K562 (cell line): Measurements from ENCODE around the gene FDX1. TPM values are rescaled to one million over a fixed set of nuclear protein-coding genes. Genes with fewer than 3 reads are reported as not detected.

Experiments used
- ATAC-seq: fragments of 200-7000 bp; cut with Tn5 transposase; 3 replicates; pipeline ENCODE4 v1.9.1; 2020; ENCODE audit warnings: moderate library complexity
- BruUV-seq: library from RNA; stranded (reverse); fragments of 400-500 nt; replicated peaks from 2 replicates; lab custom pipeline; 2021; lab: Mats Ljungman, UMichigan
- CTCF ChIA-PET: fragments of 300-600 bp; formaldehyde crosslinking; extraction: SDS; loops from one replicate; lab custom pipeline; 2021; ENCODE audit warnings: low intra/inter-chr PET ratio; lab: Yijun Ruan, JAX
- POLR2A ChIA-PET: fragments of 300-600, 350-650 bp; sonication (Branson Sonifier 250); formaldehyde crosslinking; extraction: SDS; loops from one replicate; lab custom pipeline; 2021; ENCODE audit warnings: antibody characterized with exemption, inconsistent platforms; lab: Yijun Ruan, JAX
- DNase-seq, 4 experiments: peaks; one replicate each; pipeline versions ENCODE4 v3.0.0 to v3.0.0-alpha.2; 2011 to 2018; ENCODE audit warnings: low spot score in 3 of 4, mixed read lengths in 3 of 4; ENCODE audit errors: extremely low read depth in 1 of 4
- FAIRE-seq: peaks from 2 replicates; lab custom pipeline; 2011; peaks lifted over from hg19 to GRCh38; lab: Jason Lieb, UNC
- H2AFZ ChIP-seq: 2 replicates; pipeline ENCODE4 v1.6.0; 2011; ENCODE audit warnings: low read depth, low read length, control low read depth, inconsistent platforms
- H3K27ac ChIP-seq: fragments of 200-600 bp; 3 replicates; pipeline ENCODE4 v1.8.0; 2011; ENCODE audit warnings: low read depth, mild to moderate bottlenecking, control low read depth, inconsistent platforms, low read length, moderate library complexity, mixed read lengths; ENCODE audit errors: extremely low read depth
- H3K27me3 ChIP-seq, 2 experiments: fragments of 300-600 bp in 1 of 2; 2 replicates in 1 of 2; 3 replicates in 1 of 2; pipeline versions ENCODE4 v1.6.0 to v1.8.0; 2011; ENCODE audit warnings: inconsistent platforms in 2 of 2, low read length in 2 of 2, mild to moderate bottlenecking in 1 of 2, mixed read lengths in 1 of 2, moderate library complexity in 1 of 2; ENCODE audit not compliant: control insufficient read depth in 2 of 2, insufficient read depth in 2 of 2
- H3K36me3 ChIP-seq: fragments of 300-600 bp; 3 replicates; pipeline ENCODE4 v1.8.0; 2011; ENCODE audit warnings: mild to moderate bottlenecking, low read length, inconsistent platforms; ENCODE audit not compliant: control insufficient read depth, insufficient read depth
- H3K4me1 ChIP-seq, 2 experiments: fragments of 200-600 bp in 1 of 2; replicated peaks in 1 of 2; 2 replicates in 1 of 2; 3 replicates in 1 of 2; pipeline versions ENCODE4 v1.5.1 to v1.8.0; 2011; ENCODE audit warnings: inconsistent platforms in 2 of 2, low read length in 2 of 2, mild to moderate bottlenecking in 1 of 2, mixed read lengths in 1 of 2, moderate library complexity in 1 of 2; ENCODE audit not compliant: control insufficient read depth in 2 of 2, insufficient read depth in 2 of 2
- H3K4me2 ChIP-seq: 2 replicates; pipeline ENCODE4 v1.6.1; 2011; ENCODE audit warnings: low read length, control low read depth, inconsistent platforms, mixed read lengths; ENCODE audit not compliant: insufficient read depth
- H3K4me3 ChIP-seq: fragments of 200-600 bp; sonication (generic), shearing (Covaris generic); 2 replicates; pipeline ENCODE4 v1.5.1; 2016; ENCODE audit warnings: control low read depth, inconsistent platforms
- H3K79me2 ChIP-seq: fragments of 200-600 bp; 3 replicates; pipeline ENCODE4 v1.8.0; 2011; ENCODE audit warnings: low read length, inconsistent platforms; ENCODE audit not compliant: control insufficient read depth, insufficient read depth
- H3K9ac ChIP-seq, 2 experiments: 2 replicates each; pipeline versions ENCODE4 v1.6.0 to v1.6.1; 2011; ENCODE audit warnings: low read depth in 2 of 2, low read length in 2 of 2, control low read depth in 1 of 2, inconsistent platforms in 1 of 2, mild to moderate bottlenecking in 1 of 2, mixed read lengths in 1 of 2; ENCODE audit not compliant: insufficient read depth in 1 of 2
- H3K9me1 ChIP-seq: one replicate; pipeline ENCODE4 v1.6.0; 2011; ENCODE audit warnings: inconsistent platforms, mild to moderate bottlenecking, low read length, moderate library complexity; ENCODE audit not compliant: control insufficient read depth, insufficient read depth
- H3K9me3 ChIP-seq: replicated peaks from 2 replicates; pipeline ENCODE4 v1.5.1; 2011; ENCODE audit warnings: low read depth, low read length, inconsistent platforms; ENCODE audit not compliant: control insufficient read depth, insufficient read depth
- H4K20me1 ChIP-seq: replicated peaks from 2 replicates; pipeline ENCODE4 v1.6.1; 2011; ENCODE audit warnings: low read length, inconsistent platforms, mixed read lengths; ENCODE audit not compliant: control insufficient read depth, insufficient read depth
- CBFA2T3 ChIP-seq: fragments of 450-650 bp; IDR thresholded peaks from 2 replicates; pipeline ENCODE4 v1.6.1; 2017
- CHCHD3 ChIP-seq: fragments of 250-450 bp; sonication (Bioruptor Pico); IDR thresholded peaks from 2 replicates; pipeline ENCODE4 v2.1.2; 2022; ENCODE audit warnings: mild to moderate bottlenecking
- ELF2 ChIP-seq: fragments of 250-450 bp; sonication (Bioruptor Pico); IDR thresholded peaks from 2 replicates; pipeline ENCODE4 v1.5.0; 2021; ENCODE audit warnings: mild to moderate bottlenecking
- GTF2E2 ChIP-seq: fragments of 200-800 bp; sonication (Bioruptor generic); IDR thresholded peaks from 2 replicates; pipeline ENCODE4 v1.6.1; 2016; ENCODE audit warnings: missing genetic modification characterization, missing compliant biosample characterization
- IRF2 ChIP-seq: sonication (generic); formaldehyde crosslinking; IDR thresholded peaks from 2 replicates; pipeline ENCODE4 v1.8.1; 2022; ENCODE audit warnings: mild to moderate bottlenecking, missing genetic modification reagents
- KDM2B ChIP-seq: fragments of 250-450 bp; sonication (Bioruptor Pico); IDR thresholded peaks from 2 replicates; pipeline ENCODE4 v1.8.0; 2021; ENCODE audit warnings: mild to moderate bottlenecking, moderate library complexity
- MAFG ChIP-seq: fragments of 450-650 bp; conservative IDR thresholded peaks from 2 replicates; pipeline ENCODE4 v1.6.1; 2016; ENCODE audit warnings: missing genetic modification characterization, missing compliant biosample characterization
- MECOM ChIP-seq: fragments of 250-450 bp; sonication (Bioruptor Pico); IDR thresholded peaks from 2 replicates; pipeline ENCODE4 v1.8.0; 2022; ENCODE audit warnings: inconsistent platforms
- NCOA6 ChIP-seq: fragments of 450-650 bp; IDR thresholded peaks from 2 replicates; pipeline ENCODE4 v1.6.1; 2017; ENCODE audit warnings: mild to moderate bottlenecking
- NFE2 ChIP-seq: IDR thresholded peaks from 2 replicates; pipeline ENCODE4 v1.6.1; 2014; ENCODE audit warnings: antibody characterized with exemption, low read depth
- ZEB2 ChIP-seq: fragments of 450-650 bp; IDR thresholded peaks from 2 replicates; pipeline ENCODE4 v1.6.1; 2016
- ZNF263 ChIP-seq: sonication (generic); formaldehyde crosslinking; IDR thresholded peaks from 2 replicates; pipeline ENCODE4 v1.8.0; 2022; ENCODE audit warnings: mild to moderate bottlenecking, missing genetic modification reagents, borderline replicate concordance
- ZSCAN29 ChIP-seq: fragments of 450-650 bp; IDR thresholded peaks from 2 replicates; pipeline ENCODE4 v1.6.1; 2017
- WGBS: fragments of 100-300 bp; shearing (Covaris generic); methylation state at CpG from one replicate; pipeline ENCODE4 v1.1.6; 2016; ENCODE audit warnings: low coverage, mixed read lengths; ENCODE audit not compliant: insufficient coverage; ENCODE audit errors: missing lambda C conversion rate; 5-methylcytosine and 5-hydroxymethylcytosine counted together
- in situ Hi-C: fragments of 300-500 bp; cut with MboI; formaldehyde crosslinking; loops from 4 replicates; pipeline ENCODE4 v1.15.0; 2018; ENCODE audit warnings: inconsistent platforms, mixed read lengths
- intact Hi-C: fragments of 100-400 bp; cut with micrococcal nuclease; formaldehyde crosslinking; loops from 2 replicates; pipeline ENCODE4 v1.14.2; 2022
- polyA plus RNA-seq, 8 experiments: library from polyadenylated mRNA; depleted of rRNA in 4 of 8; stranded (reverse) in 5 of 8; unstranded in 3 of 8; fragments of >200 nt; fragmentation: Nextera tagmentation in 2 of 8; fragmentation: Illumina TruSeq in 1 of 8; extraction: Ambion mirVana in 2 of 8; extraction: Trizol in 1 of 8; gene quantifications; 2 replicates each; pipeline versions ENCODE4 v1.2.1 to v1.2.3, GENCODE V29; 2011 to 2014; ENCODE audit warnings: inconsistent platforms in 1 of 8, missing spikeins in 1 of 8
- total RNA-seq, 7 experiments: library from RNA; depleted of rRNA in 6 of 7; stranded (reverse); fragments of >200 nt in 6 of 7; fragmentation: Illumina TruSeq in 2 of 7; extraction: Trizol in 2 of 7; gene quantifications; 2 replicates each; pipeline versions ENCODE4 v1.2.1 to v1.2.3, GENCODE V29; 2011 to 2021; ENCODE audit warnings: low replicate concordance in 1 of 7
- TF ChIP-seq, protein P1 (sequence below): sonication (generic); formaldehyde crosslinking; IDR thresholded peaks from 2 replicates; pipeline ENCODE4 v1.8.1; 2023; ENCODE audit warnings: mild to moderate bottlenecking, missing genetic modification reagents
- TF ChIP-seq, protein P2 (sequence below): fragments of 200-800 bp; sonication (Bioruptor generic); IDR thresholded peaks from 2 replicates; pipeline ENCODE4 v1.6.1; 2017; ENCODE audit warnings: missing genetic modification characterization, missing compliant biosample characterization
- TF ChIP-seq, protein P3 (sequence below): IDR thresholded peaks from 2 replicates; pipeline ENCODE4 v1.6.1; 2016; ENCODE audit warnings: missing genetic modification characterization, missing compliant biosample characterization
- TF ChIP-seq, protein P4 (sequence below): fragments of 250-450 bp; sonication (Bioruptor Pico); IDR thresholded peaks from 2 replicates; pipeline ENCODE4 v1.8.0; 2022; ENCODE audit warnings: inconsistent platforms

FDX1 gene
- total and polyA plus RNA-seq, 9 of the 15 experiments (the other 6 are each of a cell fraction or from before 2014, with no cell fraction given): 6.4 to 14.3 (median 11.4) TPM

DNA sequence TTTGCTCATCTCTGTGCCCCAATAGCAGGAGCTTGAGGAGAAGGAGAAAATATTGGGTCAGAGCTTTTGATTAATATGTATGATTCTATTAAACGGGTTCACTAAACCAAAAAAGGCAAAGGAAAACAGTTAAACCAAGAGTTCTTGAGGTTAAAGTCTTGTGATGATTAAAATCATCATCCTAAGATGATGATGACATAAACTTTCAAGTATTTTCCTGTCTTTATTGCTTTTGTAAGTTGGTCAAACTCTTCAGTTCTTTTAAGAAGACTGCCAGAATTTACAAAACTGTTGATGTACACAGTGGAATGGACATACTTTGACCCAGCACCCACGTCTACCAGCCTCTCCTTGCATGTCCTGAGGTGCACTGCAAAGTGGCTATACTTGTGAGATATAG is 41.0 kb downstream of the FDX1 start:
- no peaks in the 10 kb centered on the region for H4K20me1 ChIP-seq
- H3K79me2 ChIP-seq: no peaks in the 10 kb centered on the region
- DNase-seq: no peak
- H3K27ac ChIP-seq: no peak overlapping the region
- no peak for ATAC-seq
- no peak overlapping the region for H3K4me2 ChIP-seq
- no peak for FAIRE-seq
- in situ Hi-C loops (no loop called here), intact Hi-C loops (no loop called here)
- POLR2A ChIA-PET: no interaction called here
- no peaks in the 10 kb centered on the region for H3K27me3 ChIP-seq
- TF ChIP-seq CHCHD3 (CRISPR knock-in tag) (no peak), NCOA6 (no peak), GTF2E2 (tag) (no peak), CBFA2T3 (no peak), ELF2 (CRISPR knock-in tag) (no peak), NFE2 (no peak), ZNF263 (CRISPR knock-in tag) (no peak), IRF2 (CRISPR knock-in tag) (no peak), MECOM (CRISPR knock-in tag) (no peak), KDM2B (no peak), ZSCAN29 (no peak), ZEB2 (no peak), MAFG (tag) (no peak)
- TF ChIP-seq, protein P1, sequence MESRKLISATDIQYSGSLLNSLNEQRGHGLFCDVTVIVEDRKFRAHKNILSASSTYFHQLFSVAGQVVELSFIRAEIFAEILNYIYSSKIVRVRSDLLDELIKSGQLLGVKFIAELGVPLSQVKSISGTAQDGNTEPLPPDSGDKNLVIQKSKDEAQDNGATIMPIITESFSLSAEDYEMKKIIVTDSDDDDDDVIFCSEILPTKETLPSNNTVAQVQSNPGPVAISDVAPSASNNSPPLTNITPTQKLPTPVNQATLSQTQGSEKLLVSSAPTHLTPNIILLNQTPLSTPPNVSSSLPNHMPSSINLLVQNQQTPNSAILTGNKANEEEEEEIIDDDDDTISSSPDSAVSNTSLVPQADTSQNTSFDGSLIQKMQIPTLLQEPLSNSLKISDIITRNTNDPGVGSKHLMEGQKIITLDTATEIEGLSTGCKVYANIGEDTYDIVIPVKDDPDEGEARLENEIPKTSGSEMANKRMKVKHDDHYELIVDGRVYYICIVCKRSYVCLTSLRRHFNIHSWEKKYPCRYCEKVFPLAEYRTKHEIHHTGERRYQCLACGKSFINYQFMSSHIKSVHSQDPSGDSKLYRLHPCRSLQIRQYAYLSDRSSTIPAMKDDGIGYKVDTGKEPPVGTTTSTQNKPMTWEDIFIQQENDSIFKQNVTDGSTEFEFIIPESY (CRISPR knock-in tag): no peak
- TF ChIP-seq, protein P2, sequence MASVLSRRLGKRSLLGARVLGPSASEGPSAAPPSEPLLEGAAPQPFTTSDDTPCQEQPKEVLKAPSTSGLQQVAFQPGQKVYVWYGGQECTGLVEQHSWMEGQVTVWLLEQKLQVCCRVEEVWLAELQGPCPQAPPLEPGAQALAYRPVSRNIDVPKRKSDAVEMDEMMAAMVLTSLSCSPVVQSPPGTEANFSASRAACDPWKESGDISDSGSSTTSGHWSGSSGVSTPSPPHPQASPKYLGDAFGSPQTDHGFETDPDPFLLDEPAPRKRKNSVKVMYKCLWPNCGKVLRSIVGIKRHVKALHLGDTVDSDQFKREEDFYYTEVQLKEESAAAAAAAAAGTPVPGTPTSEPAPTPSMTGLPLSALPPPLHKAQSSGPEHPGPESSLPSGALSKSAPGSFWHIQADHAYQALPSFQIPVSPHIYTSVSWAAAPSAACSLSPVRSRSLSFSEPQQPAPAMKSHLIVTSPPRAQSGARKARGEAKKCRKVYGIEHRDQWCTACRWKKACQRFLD: no peak
- TF ChIP-seq, protein P3, sequence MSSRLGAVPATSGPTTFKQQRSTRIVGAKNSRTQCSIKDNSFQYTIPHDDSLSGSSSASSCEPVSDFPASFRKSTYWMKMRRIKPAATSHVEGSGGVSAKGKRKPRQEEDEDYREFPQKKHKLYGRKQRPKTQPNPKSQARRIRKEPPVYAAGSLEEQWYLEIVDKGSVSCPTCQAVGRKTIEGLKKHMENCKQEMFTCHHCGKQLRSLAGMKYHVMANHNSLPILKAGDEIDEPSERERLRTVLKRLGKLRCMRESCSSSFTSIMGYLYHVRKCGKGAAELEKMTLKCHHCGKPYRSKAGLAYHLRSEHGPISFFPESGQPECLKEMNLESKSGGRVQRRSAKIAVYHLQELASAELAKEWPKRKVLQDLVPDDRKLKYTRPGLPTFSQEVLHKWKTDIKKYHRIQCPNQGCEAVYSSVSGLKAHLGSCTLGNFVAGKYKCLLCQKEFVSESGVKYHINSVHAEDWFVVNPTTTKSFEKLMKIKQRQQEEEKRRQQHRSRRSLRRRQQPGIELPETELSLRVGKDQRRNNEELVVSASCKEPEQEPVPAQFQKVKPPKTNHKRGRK (tag): no peak
- TF ChIP-seq, protein P4, sequence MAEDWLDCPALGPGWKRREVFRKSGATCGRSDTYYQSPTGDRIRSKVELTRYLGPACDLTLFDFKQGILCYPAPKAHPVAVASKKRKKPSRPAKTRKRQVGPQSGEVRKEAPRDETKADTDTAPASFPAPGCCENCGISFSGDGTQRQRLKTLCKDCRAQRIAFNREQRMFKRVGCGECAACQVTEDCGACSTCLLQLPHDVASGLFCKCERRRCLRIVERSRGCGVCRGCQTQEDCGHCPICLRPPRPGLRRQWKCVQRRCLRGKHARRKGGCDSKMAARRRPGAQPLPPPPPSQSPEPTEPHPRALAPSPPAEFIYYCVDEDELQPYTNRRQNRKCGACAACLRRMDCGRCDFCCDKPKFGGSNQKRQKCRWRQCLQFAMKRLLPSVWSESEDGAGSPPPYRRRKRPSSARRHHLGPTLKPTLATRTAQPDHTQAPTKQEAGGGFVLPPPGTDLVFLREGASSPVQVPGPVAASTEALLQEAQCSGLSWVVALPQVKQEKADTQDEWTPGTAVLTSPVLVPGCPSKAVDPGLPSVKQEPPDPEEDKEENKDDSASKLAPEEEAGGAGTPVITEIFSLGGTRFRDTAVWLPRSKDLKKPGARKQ (CRISPR knock-in tag): no peak
- H3K9ac ChIP-seq: no peak overlapping the region
- no peaks in the 10 kb centered on the region for H3K4me1 ChIP-seq
- no peaks in the 10 kb centered on the region for H3K9me3 ChIP-seq
- no peaks in the 10 kb centered on the region for H3K36me3 ChIP-seq
- H3K9me1 ChIP-seq: no peaks in the 10 kb centered on the region
- BruUV-seq: no TSS peak
- H2AFZ ChIP-seq: no peak overlapping the region
- WGBS: 31% methylated on average over 2 of the region's 2 CpGs
- CTCF ChIA-PET: no interaction called here
- H3K4me3 ChIP-seq: no peak overlapping the region
